GM12801 (cell line): ENCODE data around the gene PLXNA4.

Source experiments
- CTCF ChIP-seq: IDR thresholded peaks from one replicate; pipeline ENCODE4 v1.5.1; 2011; ENCODE audit warnings: control low read depth; ENCODE audit not compliant: insufficient read length; ENCODE audit errors: extremely low read depth

Gene PLXNA4

GRCh38 chr7:132343199-132343598, 233.1 kb downstream of the PLXNA4 start:
- no peak for TF ChIP-seq CTCF

GRCh38 chr7:132337450-132338080, 238.7 kb downstream of the PLXNA4 start:
- no peak for TF ChIP-seq CTCF

GRCh38 chr7:132336797-132337196, 239.5 kb downstream of the PLXNA4 start:
- no peak for TF ChIP-seq CTCF

- TF ChIP-seq CTCF: no peak
Measured at GRCh38 chr7:132333301-132333700, 243.0 kb downstream of the PLXNA4 start.

- no peak for TF ChIP-seq CTCF
Measured at GRCh38 chr7:132328760-132329159, 247.5 kb downstream of the PLXNA4 start.

- no peak for TF ChIP-seq CTCF
Measured at GRCh38 chr7:132328047-132328620, 248.1 kb downstream of the PLXNA4 start.

- TF ChIP-seq CTCF: no peak
Measured at GRCh38 chr7:132326878-132327589, 249.2 kb downstream of the PLXNA4 start.
